OCI-LY3 (cell line): ENCODE results near the gene SLC1A7.

Source experiments
- H2AFZ ChIP-seq: fragments of 200-600, 300-600 bp; shearing (Covaris generic); 2 replicates; pipeline ENCODE4 v1.6.0; 2014; ENCODE audit warnings: antibody characterized with exemption, low read depth, low read length
- H3K27ac ChIP-seq: fragments of 200-600, 300-600 bp; sonication (generic); 2 replicates; pipeline ENCODE4 v1.5.1; 2014; ENCODE audit warnings: mild to moderate bottlenecking, low read length, moderate library complexity, mixed read lengths
- H3K27me3 ChIP-seq: fragments of 200-600, 300-600 bp; sonication (generic); 2 replicates; pipeline ENCODE4 v1.6.1; 2014; ENCODE audit warnings: low read depth, low read length, mixed read lengths
- H3K36me3 ChIP-seq: fragments of 200-600, 300-600 bp; sonication (generic); replicated peaks from 2 replicates; pipeline ENCODE3; 2014; ENCODE audit warnings: low read depth, low read length, mixed read lengths
- H3K4me1 ChIP-seq: fragments of 300-600, 200-600 bp; sonication (generic); 2 replicates; pipeline ENCODE4 v1.6.1; 2014; ENCODE audit warnings: low read length, mixed read lengths
- H3K4me2 ChIP-seq: fragments of 200-600, 300-600 bp; sonication (generic); 2 replicates; pipeline ENCODE4 v1.6.1; 2014; ENCODE audit warnings: low read length, mixed read lengths
- H3K4me3 ChIP-seq: fragments of 300-600, 200-600 bp; sonication (generic); 2 replicates; pipeline ENCODE4 v1.5.1; 2014; ENCODE audit warnings: antibody characterized with exemption, mild to moderate bottlenecking, low read length, moderate library complexity
- H3K79me2 ChIP-seq: fragments of 300-600, 200-600 bp; shearing (Covaris generic); 2 replicates; pipeline ENCODE4 v1.6.1; 2014; ENCODE audit warnings: mild to moderate bottlenecking, low read length, mixed read lengths
- H3K9ac ChIP-seq: fragments of 300-600, 200-600 bp; shearing (Covaris generic); 2 replicates; pipeline ENCODE4 v1.6.0; 2014; ENCODE audit warnings: mild to moderate bottlenecking, low read length, moderate library complexity
- H3K9me3 ChIP-seq: fragments of 200-600, 300-600 bp; shearing (Covaris generic); 2 replicates; pipeline ENCODE4 v1.6.1; 2014; ENCODE audit warnings: low read length, mixed read lengths; ENCODE audit not compliant: insufficient read depth
- H4K20me1 ChIP-seq: fragments of 200-600, 300-600 bp; sonication (generic); 2 replicates; pipeline ENCODE4 v1.6.1; 2016; ENCODE audit warnings: low read length, mixed read lengths; ENCODE audit not compliant: insufficient read depth
- CTCF ChIP-seq: fragments of 200-600, 300-600 bp; sonication (generic); IDR thresholded peaks from 2 replicates; pipeline ENCODE4 v1.5.1; 2014; ENCODE audit warnings: antibody characterized with exemption, low read length, low read depth
- EZH2phosphoT487 ChIP-seq: fragments of 200-600 bp; shearing (Covaris generic); IDR thresholded peaks from 2 replicates; pipeline ENCODE4 v1.6.1; 2018; ENCODE audit warnings: antibody characterized with exemption, mixed run types, low read depth

SLC1A7 gene

GRCh38 chr1:53114581-53115400 is 27.6 kb downstream of the SLC1A7 start:
- Histone ChIP-seq H4K20me1 (no peaks in the 10 kb centered on the region), H3K79me2 (no peaks in the 10 kb centered on the region), H3K36me3 (no peaks in the 10 kb centered on the region), H3K27me3 (no peaks in the 10 kb centered on the region), H3K4me2 (no peak overlapping the region), H3K4me3 (no peak overlapping the region), H3K9ac (no peak overlapping the region), H3K4me1 (no peaks in the 10 kb centered on the region), H3K27ac (no peak overlapping the region), H3K9me3 (no peaks in the 10 kb centered on the region), H2AFZ (no peak overlapping the region)
- TF ChIP-seq CTCF (no peak), EZH2phosphoT487 (no peak)

- Histone ChIP-seq H3K36me3 (no peaks in the 10 kb centered on the region), H3K27ac (no peak overlapping the region), H2AFZ (no peak overlapping the region), H3K4me2 (no peak overlapping the region), H3K9ac (no peak overlapping the region), H4K20me1 (no peaks in the 10 kb centered on the region), H3K4me1 (no peaks in the 10 kb centered on the region), H3K4me3 (no peak overlapping the region), H3K9me3 (no peaks in the 10 kb centered on the region), H3K79me2 (no peaks in the 10 kb centered on the region), H3K27me3 (no peaks in the 10 kb centered on the region)
- no peak for TF ChIP-seq CTCF
- no peak for TF ChIP-seq EZH2phosphoT487
Measured at GRCh38 chr1:53114090-53114489, 28.3 kb downstream of the SLC1A7 start.

GRCh38 chr1:53112861-53113260 is 29.6 kb downstream of the SLC1A7 start:
- Histone ChIP-seq H3K79me2 (no peaks in the 10 kb centered on the region), H2AFZ (no peak overlapping the region), H3K36me3 (no peaks in the 10 kb centered on the region), H4K20me1 (no peaks in the 10 kb centered on the region), H3K27me3 (no peaks in the 10 kb centered on the region), H3K9me3 (no peaks in the 10 kb centered on the region), H3K4me2 (no peak overlapping the region), H3K4me1 (no peaks in the 10 kb centered on the region), H3K4me3 (no peak overlapping the region), H3K27ac (no peak overlapping the region), H3K9ac (no peak overlapping the region)
- TF ChIP-seq CTCF (no peak), EZH2phosphoT487 (no peak)

GRCh38 chr1:53112271-53112774 is 30.1 kb downstream of the SLC1A7 start:
- Histone ChIP-seq H3K27ac (no peak overlapping the region), H3K9me3 (no peaks in the 10 kb centered on the region), H3K9ac (no peak overlapping the region), H3K4me1 (no peaks in the 10 kb centered on the region), H2AFZ (no peak overlapping the region), H3K36me3 (no peaks in the 10 kb centered on the region), H3K79me2 (no peaks in the 10 kb centered on the region), H4K20me1 (no peaks in the 10 kb centered on the region), H3K27me3 (no peaks in the 10 kb centered on the region), H3K4me2 (no peak overlapping the region), H3K4me3 (no peak overlapping the region)
- TF ChIP-seq CTCF (no peak), EZH2phosphoT487 (no peak)
